ENCODE results near the gene RPUSD3. TPM values are rescaled to one million over a fixed set of nuclear protein-coding genes. Genes with fewer than 3 reads are reported as not detected.
A peak's percentile ranks its signal among the peaks of the same experiment; 100 is the strongest.

RPUSD3 gene
- total and polyA plus RNA-seq, 12 donors, result 26.4 to 45.7 (median 30.1) TPM

DNA sequence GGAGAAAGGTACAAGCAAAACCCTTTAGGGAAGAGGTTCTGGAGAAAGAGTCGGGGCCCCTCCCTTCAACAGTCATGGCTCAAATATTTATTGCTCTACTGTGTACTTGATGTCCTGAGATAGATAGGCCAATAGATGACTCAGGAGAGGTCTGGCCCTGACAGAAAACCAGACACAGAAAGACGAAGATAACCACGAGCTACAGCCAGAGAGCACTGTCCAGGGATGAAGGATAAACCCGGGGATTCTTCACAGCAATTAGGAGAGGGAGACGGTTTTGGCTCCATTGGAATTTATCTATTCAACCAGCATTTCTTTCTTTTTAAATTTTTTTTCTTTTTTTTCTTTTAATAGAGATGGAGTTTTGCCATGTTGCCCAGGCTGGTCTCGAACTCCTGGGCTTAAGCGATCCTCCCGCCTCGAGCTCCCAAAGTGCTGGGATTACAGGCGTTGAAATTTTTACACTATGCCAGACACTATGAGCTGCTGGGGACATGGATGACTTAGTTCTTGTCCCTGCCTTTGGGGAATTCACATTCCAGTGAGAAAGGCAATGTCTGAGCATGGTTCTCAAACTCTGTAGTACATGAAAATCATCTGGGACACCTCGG, 40.9 kb upstream of the RPUSD3 start:
- intact Hi-C loops (cut with DNase I), result no loop called here
- H3K27ac ChIP-seq, result no peak overlapping the region
- H3K9me3 ChIP-seq, result no peaks in the 10 kb centered on the region
- no peaks in the 10 kb centered on the region for H3K36me3 ChIP-seq
- no peak overlapping the region for H3K4me3 ChIP-seq
- DNase-seq (no peak), ATAC-seq (peak in 2 of 8 donors; percentile 30 to 44)
- TF ChIP-seq, protein P1, sequence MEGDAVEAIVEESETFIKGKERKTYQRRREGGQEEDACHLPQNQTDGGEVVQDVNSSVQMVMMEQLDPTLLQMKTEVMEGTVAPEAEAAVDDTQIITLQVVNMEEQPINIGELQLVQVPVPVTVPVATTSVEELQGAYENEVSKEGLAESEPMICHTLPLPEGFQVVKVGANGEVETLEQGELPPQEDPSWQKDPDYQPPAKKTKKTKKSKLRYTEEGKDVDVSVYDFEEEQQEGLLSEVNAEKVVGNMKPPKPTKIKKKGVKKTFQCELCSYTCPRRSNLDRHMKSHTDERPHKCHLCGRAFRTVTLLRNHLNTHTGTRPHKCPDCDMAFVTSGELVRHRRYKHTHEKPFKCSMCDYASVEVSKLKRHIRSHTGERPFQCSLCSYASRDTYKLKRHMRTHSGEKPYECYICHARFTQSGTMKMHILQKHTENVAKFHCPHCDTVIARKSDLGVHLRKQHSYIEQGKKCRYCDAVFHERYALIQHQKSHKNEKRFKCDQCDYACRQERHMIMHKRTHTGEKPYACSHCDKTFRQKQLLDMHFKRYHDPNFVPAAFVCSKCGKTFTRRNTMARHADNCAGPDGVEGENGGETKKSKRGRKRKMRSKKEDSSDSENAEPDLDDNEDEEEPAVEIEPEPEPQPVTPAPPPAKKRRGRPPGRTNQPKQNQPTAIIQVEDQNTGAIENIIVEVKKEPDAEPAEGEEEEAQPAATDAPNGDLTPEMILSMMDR (IDR thresholded peaks at IDR 0.05), result no peak
- H3K4me1 ChIP-seq, result peaks cover 0 to under 1% (median 0%) of the 10 kb centered on the region in 9 donors
- no peaks in the 10 kb centered on the region for H3K27me3 ChIP-seq
- WGBS, 2 donors, result 71 to 73% methylated on average over 11 of the region's 11 CpGs

DNA sequence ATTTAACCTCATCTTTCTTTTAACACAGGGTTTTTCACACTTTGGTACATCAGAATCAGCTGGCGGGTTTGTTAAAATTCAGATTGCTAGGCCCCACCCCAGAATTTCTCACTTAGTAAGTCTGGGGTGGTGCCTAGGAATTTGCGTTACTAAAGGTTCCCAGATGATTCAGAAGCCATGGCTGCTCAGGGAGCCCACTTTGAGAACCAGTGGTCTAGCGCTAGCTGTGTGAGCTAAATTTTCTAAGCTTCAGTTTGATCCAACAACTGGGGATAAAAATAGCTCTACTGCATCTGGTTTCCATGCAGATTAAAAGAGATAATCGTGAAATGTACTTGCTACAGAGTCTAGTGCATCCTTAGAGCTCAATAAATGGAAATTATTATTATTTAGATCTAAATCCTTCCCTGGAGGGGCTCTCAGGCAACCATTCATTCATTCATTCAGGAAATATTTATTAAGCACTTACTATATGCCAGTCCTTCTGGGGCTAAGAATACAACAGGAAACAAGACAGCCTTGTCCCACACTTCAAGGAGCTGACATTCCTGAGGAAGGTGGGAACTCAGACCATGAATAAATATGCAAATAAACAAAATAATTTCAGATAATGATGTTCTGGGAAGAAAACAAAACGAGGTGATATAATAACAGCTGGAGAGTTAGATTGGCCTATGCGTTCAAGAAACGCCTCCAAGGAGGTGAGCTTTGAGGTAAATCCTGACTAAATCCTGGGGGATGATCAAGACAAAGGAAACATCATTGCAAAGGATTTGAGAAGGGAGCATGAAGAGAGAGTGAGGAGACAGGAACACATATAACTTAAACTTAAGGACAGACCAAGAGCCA, 40.1 kb upstream of the RPUSD3 start:
- WGBS, 2 donors, result 75 to 79% methylated on average over 7 of the region's 7 CpGs
- intact Hi-C loops (cut with DNase I), result no loop called here

DNA sequence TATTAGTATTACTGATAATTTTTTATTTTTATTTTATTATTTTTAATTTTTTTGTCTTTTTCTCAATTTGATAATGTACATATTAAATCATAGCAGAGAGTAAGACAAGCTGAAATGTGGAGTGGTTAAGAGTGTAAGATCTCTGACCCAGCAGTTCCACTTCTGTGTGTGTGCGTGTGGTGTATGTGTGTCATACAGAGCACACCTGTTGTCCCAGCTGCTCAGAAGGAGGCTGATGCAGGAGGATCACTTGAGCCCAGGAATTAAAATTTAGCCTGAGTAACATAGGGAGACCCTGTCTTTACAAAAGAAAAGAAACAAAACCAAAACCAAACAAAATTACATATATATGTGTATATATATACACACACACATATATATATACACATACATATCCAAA, 37.6 kb upstream of the RPUSD3 start:
- Histone ChIP-seq H3K4me3 (no peak overlapping the region), H3K4me1 (no peaks in the 10 kb centered on the region), H3K9me3 (no peaks in the 10 kb centered on the region), H3K27me3 (no peaks in the 10 kb centered on the region), H3K36me3 (no peaks in the 10 kb centered on the region), H3K27ac (no peak overlapping the region)
- no peak for DNase-seq
- no peak for ATAC-seq
- TF ChIP-seq, protein P1 (IDR thresholded peaks at IDR 0.05), result no peak
- WGBS, 2 donors, result 98 to 100% methylated on average over 1 of the region's 1 CpG
- intact Hi-C loops (cut with DNase I), result no loop called here

More for the DNA sequence above, 40.1 kb upstream of the RPUSD3 start:
- no peak for ATAC-seq
- Histone ChIP-seq H3K27ac (no peak overlapping the region), H3K27me3 (no peaks in the 10 kb centered on the region), H3K4me3 (no peak overlapping the region), H3K36me3 (no peaks in the 10 kb centered on the region), H3K4me1 (no peaks in the 10 kb centered on the region), H3K9me3 (no peaks in the 10 kb centered on the region)
- DNase-seq, result no peak
- TF ChIP-seq, protein P1 (IDR thresholded peaks at IDR 0.05), result no peak

DNA sequence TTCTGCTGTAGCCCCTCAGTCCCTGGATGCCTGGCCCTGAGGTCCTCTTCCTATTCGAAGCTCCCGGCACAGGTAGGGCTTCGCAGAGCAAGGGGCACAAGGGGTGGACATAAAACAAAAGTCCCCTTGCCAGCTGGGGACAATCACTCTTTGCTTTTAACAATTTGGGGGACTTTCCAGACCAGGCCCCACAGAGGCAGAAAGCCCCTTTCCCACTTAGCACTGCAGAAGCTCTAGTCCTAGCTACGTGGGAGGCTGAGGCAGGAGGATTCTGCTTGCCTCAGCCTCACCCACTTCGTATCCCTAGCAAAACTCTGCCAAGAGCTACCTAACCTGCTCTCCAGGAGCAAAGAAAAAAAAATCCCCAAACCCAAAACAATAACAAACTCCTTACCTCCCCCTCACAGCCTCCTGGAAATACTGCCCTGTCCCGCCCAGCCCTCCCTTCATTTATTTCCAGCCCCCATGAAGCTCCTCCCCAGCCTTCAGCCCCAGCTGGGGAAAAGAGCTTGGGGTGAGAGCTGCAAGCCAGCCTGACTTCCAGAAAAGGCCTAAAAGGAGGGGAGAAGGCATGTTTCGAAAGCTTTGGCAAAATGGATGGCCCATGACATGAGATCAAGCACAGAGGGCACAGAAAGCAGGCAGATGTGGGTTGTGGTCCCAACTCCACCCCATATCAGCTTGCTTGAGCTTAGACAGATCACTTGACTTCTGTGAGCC, 36.2 kb upstream of the RPUSD3 start, which contains the start of gene CIDEC:
Gene CIDEC (minus strand): TSS at position 424 of the 720 bp plus-strand sequence. CDS start 1,767 bp downstream, outside the sequence.
- intact Hi-C loops (cut with DNase I), result no loop called here
- DNase-seq, result no peak
- WGBS, 2 donors, result 81 to 89% methylated on average over 7 of the region's 7 CpGs

More for the DNA sequence above, 36.2 kb upstream of the RPUSD3 start, which contains the start of gene CIDEC:
- TF ChIP-seq, protein P1 (IDR thresholded peaks at IDR 0.05), result no peak
- no peaks in the 10 kb centered on the region for H3K36me3 ChIP-seq
- ATAC-seq, result no peak
- no peaks in the 10 kb centered on the region for H3K27me3 ChIP-seq
- no peak within 1 kb of the TSS for H3K27ac ChIP-seq
- H3K9me3 ChIP-seq, result no peaks in the 10 kb centered on the region
- no peaks in the 10 kb centered on the region for H3K4me1 ChIP-seq
- no peak within 1 kb of the TSS for H3K4me3 ChIP-seq
